NT2/D1 (cell line): Measurements from ENCODE around the gene CCDC85C.

Experiments
- DNase-seq: peaks from one replicate; pipeline ENCODE4 v3.0.0-alpha.2; 2011; ENCODE audit warnings: low read depth, low spot score
- H3K27me3 ChIP-seq: 2 replicates; pipeline ENCODE4 v1.6.0; 2011; ENCODE audit warnings: mild to moderate bottlenecking; ENCODE audit not compliant: insufficient read length, insufficient read depth
- H3K36me3 ChIP-seq: 2 replicates; pipeline ENCODE4 v1.6.1; 2011; ENCODE audit warnings: mild to moderate bottlenecking, low read length, mixed read lengths; ENCODE audit not compliant: insufficient read depth, insufficient read length
- H3K4me1 ChIP-seq: 2 replicates; pipeline ENCODE4 v1.5.1; 2011; ENCODE audit not compliant: insufficient read depth, insufficient read length
- H3K4me3 ChIP-seq: 2 replicates; pipeline ENCODE4 v1.5.1; 2011; ENCODE audit warnings: low read depth; ENCODE audit not compliant: insufficient read length
- H3K9ac ChIP-seq: 2 replicates; pipeline ENCODE4 v1.6.0; 2011; ENCODE audit warnings: low read depth; ENCODE audit not compliant: insufficient read length
- H3K9me3 ChIP-seq: 2 replicates; pipeline ENCODE4 v1.5.1; 2011; ENCODE audit warnings: mild to moderate bottlenecking, low read length; ENCODE audit not compliant: insufficient read depth
- SUZ12 ChIP-seq: IDR thresholded peaks from 2 replicates; pipeline ENCODE4 v1.6.1; 2011; ENCODE audit not compliant: insufficient read length, insufficient read depth; ENCODE audit errors: extremely low read depth
- YY1 ChIP-seq: IDR thresholded peaks from 2 replicates; pipeline ENCODE4 v1.6.1; 2011; ENCODE audit not compliant: insufficient read length, insufficient read depth
- ZNF274 ChIP-seq: IDR thresholded peaks from 2 replicates; pipeline ENCODE4 v1.6.1; 2011; ENCODE audit warnings: mild to moderate bottlenecking, low read depth, low read length

Gene CCDC85C

DNA sequence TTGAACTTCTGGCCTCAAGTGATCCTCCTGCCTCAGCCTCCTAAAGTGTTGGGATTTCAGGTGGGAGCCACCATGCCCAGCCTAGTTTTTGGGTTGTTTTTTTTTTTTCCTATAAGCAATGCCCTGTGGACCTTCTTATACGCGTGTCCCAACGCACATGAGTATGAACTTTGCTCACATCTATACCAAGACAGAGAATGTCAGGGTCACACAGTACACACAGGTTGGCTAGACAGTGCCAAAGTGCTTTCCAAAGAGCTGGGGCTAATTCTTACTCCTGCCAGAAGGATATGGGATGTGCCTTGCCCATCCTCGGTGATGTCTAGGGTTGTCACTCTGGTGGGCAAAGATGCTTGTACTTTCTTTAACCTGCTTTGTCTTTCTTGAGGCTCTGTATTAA is 7.6 kb upstream of the CCDC85C start:
- no peak for DNase-seq
- Histone ChIP-seq H3K9ac (no peak overlapping the region), H3K4me3 (no peak overlapping the region), H3K36me3 (no peaks in the 10 kb centered on the region), H3K27me3 (no peaks in the 10 kb centered on the region), H3K4me1 (peaks cover 2% of the 10 kb centered on the region), H3K9me3 (no peaks in the 10 kb centered on the region)
- TF ChIP-seq YY1 (no peak), SUZ12 (no peak), ZNF274 (no peak)

GRCh38 chr14:99609245-99610170 is 5.5 kb upstream of the CCDC85C start:
- H3K9me3 ChIP-seq: no peaks in the 10 kb centered on the region
- DNase-seq: no peak
- no peaks in the 10 kb centered on the region for H3K36me3 ChIP-seq
- TF ChIP-seq ZNF274 (no peak), YY1 (no peak), SUZ12 (no peak)
- peaks cover 14% of the 10 kb centered on the region for H3K4me1 ChIP-seq
- no peak overlapping the region for H3K4me3 ChIP-seq
- H3K27me3 ChIP-seq: no peaks in the 10 kb centered on the region
- no peak overlapping the region for H3K9ac ChIP-seq

GRCh38 chr14:99608591-99608990 is 4.6 kb upstream of the CCDC85C start:
- Histone ChIP-seq H3K36me3 (no peaks in the 10 kb centered on the region), H3K9ac (no peak overlapping the region), H3K4me1 (peaks cover 14% of the 10 kb centered on the region), H3K9me3 (no peaks in the 10 kb centered on the region), H3K27me3 (peaks cover under 1% of the 10 kb centered on the region), H3K4me3 (no peak overlapping the region)
- TF ChIP-seq SUZ12 (no peak), YY1 (no peak), ZNF274 (no peak)
- no peak for DNase-seq

GRCh38 chr14:99606359-99606758 is 2.4 kb upstream of the CCDC85C start:
- H3K9ac ChIP-seq: peak overlapping the region; percentile 44
- no peak for DNase-seq
- peaks cover 12% of the 10 kb centered on the region for H3K27me3 ChIP-seq
- peaks cover 15% of the 10 kb centered on the region for H3K4me1 ChIP-seq
- no peaks in the 10 kb centered on the region for H3K9me3 ChIP-seq
- H3K36me3 ChIP-seq: no peaks in the 10 kb centered on the region
- TF ChIP-seq ZNF274 (no peak), SUZ12 (no peak), YY1 (no peak)
- H3K4me3 ChIP-seq: no peak overlapping the region

DNA sequence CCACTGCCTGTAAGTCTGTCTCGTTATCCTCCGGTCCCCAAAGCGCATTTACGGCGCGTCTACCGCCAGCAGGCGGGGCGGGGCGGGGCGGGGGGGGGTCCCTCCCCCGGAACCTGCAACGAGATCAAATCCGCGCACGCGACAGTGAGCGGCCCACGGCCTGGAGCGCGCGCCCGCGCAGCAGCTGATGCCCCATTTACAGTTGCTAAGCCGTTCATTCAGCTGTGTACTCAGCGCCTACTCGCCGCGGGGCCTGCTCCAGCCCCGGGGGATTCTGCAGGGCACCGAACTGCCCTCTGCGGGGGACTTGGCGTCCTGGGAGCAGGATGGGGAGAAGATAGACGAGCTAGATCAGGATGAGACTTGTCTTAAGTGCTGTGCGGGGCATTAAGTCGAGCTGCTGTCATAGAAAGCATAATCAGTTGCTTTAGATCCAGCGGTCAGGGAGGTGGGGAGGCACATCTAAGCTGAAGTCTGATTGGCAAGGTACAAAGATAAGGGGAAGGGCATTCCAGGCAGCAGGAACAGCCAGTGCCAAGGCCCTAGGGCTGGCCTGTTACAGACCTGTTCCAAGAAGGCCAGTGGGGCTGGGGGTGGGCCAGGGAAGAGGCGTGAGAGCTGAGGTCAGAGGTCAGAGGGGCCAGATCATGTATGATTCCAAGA is 1.4 kb upstream of the CCDC85C start:
- Histone ChIP-seq H3K4me1 (peaks cover 17% of the 10 kb centered on the region), H3K27me3 (peaks cover 12% of the 10 kb centered on the region), H3K9me3 (no peaks in the 10 kb centered on the region), H3K36me3 (peaks cover 3% of the 10 kb centered on the region), H3K4me3 (peak overlapping the region; percentile 62), H3K9ac (peak overlapping the region; percentile 83)
- no peak for DNase-seq
- TF ChIP-seq SUZ12: no peak
- no peak for TF ChIP-seq ZNF274
- TF ChIP-seq YY1: no peak

DNA sequence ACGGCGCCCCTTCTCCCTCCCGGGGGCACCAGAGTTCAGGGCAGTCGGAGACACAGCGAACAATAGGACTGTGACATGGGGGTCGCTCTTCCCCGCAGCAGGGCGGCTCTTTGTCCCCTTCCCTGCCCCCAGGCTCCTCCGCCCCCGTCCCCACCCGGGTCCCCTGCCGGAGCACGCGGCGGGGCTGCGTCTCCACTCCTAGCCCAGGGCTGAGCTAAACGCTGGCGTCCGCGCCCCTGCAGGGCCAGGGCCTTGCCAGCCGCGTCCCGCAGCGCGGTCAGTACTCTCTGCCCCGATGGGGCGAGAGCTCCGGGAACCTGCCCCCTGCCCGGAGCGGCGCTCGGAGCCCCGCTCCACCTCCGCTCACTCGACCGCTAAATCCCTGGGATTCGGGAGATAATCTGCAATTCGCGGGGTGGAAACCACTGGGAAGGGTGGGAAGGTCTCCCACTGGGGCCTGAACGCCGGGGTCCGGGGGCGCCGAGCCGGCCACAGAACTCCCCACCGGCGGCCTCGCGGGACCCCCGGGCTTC is 825 bp upstream of the CCDC85C start:
- peaks cover 12% of the 10 kb centered on the region for H3K27me3 ChIP-seq
- H3K4me1 ChIP-seq: peaks cover 17% of the 10 kb centered on the region
- H3K9ac ChIP-seq: peak overlapping the region; percentile 83
- H3K4me3 ChIP-seq: peak overlapping the region; percentile 62
- H3K9me3 ChIP-seq: no peaks in the 10 kb centered on the region
- no peak for DNase-seq
- H3K36me3 ChIP-seq: peaks cover 6% of the 10 kb centered on the region
- TF ChIP-seq SUZ12 (no peak), YY1 (no peak), ZNF274 (no peak)
